GM12878 (cell line): Measurements from ENCODE around the gene ASXL2. TPM values are rescaled to one million over a fixed set of nuclear protein-coding genes. Genes with fewer than 3 reads are reported as not detected.

Experiments
- ATAC-seq: fragments of 200-7000 bp; cut with Tn5 transposase; 3 replicates; pipeline ENCODE4 v1.9.1; 2020; ENCODE audit warnings: mild to moderate bottlenecking, moderate library complexity
- BruUV-seq: library from RNA; stranded (reverse); fragments of 400-500 nt; replicated peaks from 2 replicates; lab custom pipeline; 2021; lab: Mats Ljungman, UMichigan
- CTCF ChIA-PET: fragments of 300-600 bp; sonication (Branson Sonifier 250); formaldehyde crosslinking; extraction: SDS; loops from one replicate; lab custom pipeline; 2021; ENCODE audit warnings: inconsistent platforms; lab: Yijun Ruan, JAX
- POLR2A ChIA-PET: fragments of 350-600 bp; formaldehyde crosslinking; extraction: SDS; loops from one replicate; lab custom pipeline; 2021; ENCODE audit warnings: inconsistent platforms; lab: Charles Lee
- RAD21 ChIA-PET: fragments of 300-600 bp; sonication (Branson Sonifier 250); formaldehyde crosslinking; loops from one replicate; lab custom pipeline; 2023; ENCODE audit warnings: antibody characterized with exemption; ENCODE audit not compliant: unreplicated experiment; lab: Charles Lee
- SMC1A ChIA-PET: fragments of 300-600 bp; sonication (Branson Sonifier 250); formaldehyde crosslinking; loops from one replicate; lab custom pipeline; 2023; ENCODE audit not compliant: unreplicated experiment, uncharacterized antibody; lab: Charles Lee
- DNase-seq: peaks from one replicate; pipeline ENCODE4 v3.0.0-alpha.2; 2011; ENCODE audit warnings: low read depth, low spot score
- FAIRE-seq: peaks from 3 replicates; lab custom pipeline; 2011; peaks lifted over from hg19 to GRCh38; lab: Jason Lieb, UNC
- H2AFZ ChIP-seq: 2 replicates; pipeline ENCODE4 v1.6.0; 2011; ENCODE audit warnings: low read depth, low read length, control low read depth; ENCODE audit not compliant: control insufficient read depth
- H3K27ac ChIP-seq: 2 replicates; pipeline ENCODE4 v1.5.1; 2011; ENCODE audit warnings: control low read depth; ENCODE audit not compliant: control insufficient read depth, insufficient read depth
- H3K27me3 ChIP-seq, 2 experiments: replicated peaks in 1 of 2; 2 replicates each; pipeline versions ENCODE4 v1.6.0 to v1.6.1; 2011; ENCODE audit warnings: low read length in 1 of 2; ENCODE audit not compliant: control insufficient read depth in 2 of 2, insufficient read depth in 2 of 2
- H3K36me3 ChIP-seq, 2 experiments: 2 replicates each; pipeline ENCODE4 v1.5.1; 2011; ENCODE audit warnings: low read length in 1 of 2; ENCODE audit not compliant: control insufficient read depth in 2 of 2, insufficient read depth in 2 of 2
- H3K4me1 ChIP-seq: 2 replicates; pipeline ENCODE4 v1.6.1; 2011; ENCODE audit warnings: mild to moderate bottlenecking, low read length, moderate library complexity, mixed read lengths; ENCODE audit not compliant: control insufficient read depth, insufficient read depth
- H3K4me2 ChIP-seq: 2 replicates; pipeline ENCODE4 v1.6.0; 2011; ENCODE audit warnings: control low read depth; ENCODE audit not compliant: control insufficient read depth, insufficient read depth
- H3K4me3 ChIP-seq: fragments of 200-600 bp; sonication (generic); 2 replicates; pipeline ENCODE4 v1.5.1; 2016
- H3K79me2 ChIP-seq: 2 replicates; pipeline ENCODE4 v1.6.0; 2011; ENCODE audit warnings: low read length; ENCODE audit not compliant: control insufficient read depth, insufficient read depth
- H3K9ac ChIP-seq: 2 replicates; pipeline ENCODE4 v1.8.0; 2011; ENCODE audit warnings: low read length, control low read depth, mixed read lengths; ENCODE audit not compliant: control insufficient read depth, insufficient read depth
- H3K9me3 ChIP-seq: replicated peaks from 3 replicates; pipeline ENCODE4 v1.5.1; 2011; ENCODE audit warnings: mild to moderate bottlenecking, low read length; ENCODE audit not compliant: control insufficient read depth, insufficient read depth
- H4K20me1 ChIP-seq: 2 replicates; pipeline ENCODE4 v1.6.0; 2011; ENCODE audit not compliant: control insufficient read depth, insufficient read depth
- CEBPB ChIP-seq, 2 experiments: fragments of 150-350 bp in 1 of 2; IDR thresholded peaks; 2 replicates each; pipeline ENCODE4 v1.6.1; 2012 to 2014; ENCODE audit warnings: low read depth in 2 of 2, low read length in 2 of 2, borderline replicate concordance in 1 of 2, inconsistent platforms in 1 of 2
- CHD1 ChIP-seq: IDR thresholded peaks from 2 replicates; pipeline ENCODE4 v1.6.1; 2012; ENCODE audit warnings: low read depth, low read length, improper control_type of control experiment
- JUNB ChIP-seq: IDR thresholded peaks from 2 replicates; pipeline ENCODE4 v1.6.1; 2016; ENCODE audit warnings: antibody characterized with exemption, mild to moderate bottlenecking
- NFYB ChIP-seq: IDR thresholded peaks from 2 replicates; pipeline ENCODE4 v1.6.1; 2011; ENCODE audit warnings: low read depth, mild to moderate bottlenecking, low read length, improper control_type of control experiment, moderate library complexity; ENCODE audit not compliant: insufficient read depth
- NR2F1 ChIP-seq: fragments of 450-650 bp; conservative IDR thresholded peaks from 2 replicates; pipeline ENCODE4 v1.6.1; 2017; ENCODE audit warnings: mild to moderate bottlenecking
- NRF1 ChIP-seq: conservative IDR thresholded peaks from 2 replicates; pipeline ENCODE4 v1.6.1; 2011; ENCODE audit warnings: mild to moderate bottlenecking, low read depth, low read length, improper control_type of control experiment
- POLR2AphosphoS2 ChIP-seq: IDR thresholded peaks from 2 replicates; pipeline ENCODE4 v1.6.1; 2011; ENCODE audit warnings: low read depth, mild to moderate bottlenecking, low read length, improper control_type of control experiment, moderate library complexity
- RAD21 ChIP-seq: IDR thresholded peaks from 2 replicates; pipeline ENCODE4 v1.6.1; 2011; ENCODE audit warnings: mild to moderate bottlenecking, low read depth, low read length, moderate library complexity; ENCODE audit not compliant: insufficient read depth
- SREBF2 ChIP-seq: IDR thresholded peaks from 2 replicates; pipeline ENCODE4 v1.6.1; 2012; ENCODE audit warnings: mild to moderate bottlenecking, low read length
- ZNF384 ChIP-seq: IDR thresholded peaks from 2 replicates; pipeline ENCODE4 v1.6.1; 2012; ENCODE audit warnings: low read depth, mild to moderate bottlenecking, low read length, improper control_type of control experiment, borderline replicate concordance
- WGBS: methylation state at CpG from one replicate; pipeline ENCODE4 v1.1.6; 2016; ENCODE audit warnings: low lambda C conversion rate; ENCODE audit not compliant: insufficient replicate concordance, insufficient coverage; ENCODE audit errors: missing lambda C conversion rate; 5-methylcytosine and 5-hydroxymethylcytosine counted together
- in situ Hi-C: fragments of 300-500 bp; cut with MboI; formaldehyde crosslinking; loops from 9 replicates; pipeline ENCODE4 v1.14.3; 2018; ENCODE audit warnings: mixed read lengths
- intact Hi-C: fragments of 100-400 bp; cut with micrococcal nuclease; formaldehyde crosslinking; loops from one replicate; pipeline ENCODE4 v1.14.2; 2022; ENCODE audit not compliant: unreplicated experiment
- polyA plus RNA-seq, 11 experiments: library from polyadenylated mRNA; depleted of rRNA in 4 of 11; unstranded in 6 of 11; stranded (reverse) in 5 of 11; fragments of >200 nt; fragmentation: Nextera tagmentation in 4 of 11; fragmentation: Illumina TruSeq in 1 of 11; extraction: Ambion mirVana in 4 of 11; extraction: Trizol in 1 of 11; gene quantifications; 1 replicate in 1 of 11; 2 replicates in 10 of 11; pipeline versions ENCODE4 v1.2.1 to v1.2.3, GENCODE V29; 2011 to 2016; ENCODE audit warnings: inconsistent platforms in 2 of 11, missing spikeins in 2 of 11, low read depth in 1 of 11
- total RNA-seq, 4 experiments: library from RNA; depleted of rRNA in 3 of 4; stranded (reverse); fragments of >200 nt in 3 of 4; fragmentation: Illumina TruSeq in 1 of 4; extraction: Trizol in 1 of 4; gene quantifications; 2 replicates each; pipeline versions ENCODE4 v1.2.1 to v1.2.3, GENCODE V29; 2013 to 2021
- TF ChIP-seq, protein P1 (sequence below): fragments of 450-650 bp; formaldehyde crosslinking; IDR thresholded peaks from 2 replicates; pipeline ENCODE4 v1.5.0; 2022; ENCODE audit warnings: mild to moderate bottlenecking, missing genetic modification characterization
- TF ChIP-seq, protein P2 (sequence below): IDR thresholded peaks from 2 replicates; pipeline ENCODE4 v1.6.1; 2011; ENCODE audit warnings: borderline replicate concordance, low read depth, mild to moderate bottlenecking, moderate library complexity, low read length; ENCODE audit not compliant: insufficient read depth, poor library complexity, severe bottlenecking
- TF ChIP-seq, protein P3 (sequence below): fragments of 450-650 bp; formaldehyde crosslinking; IDR thresholded peaks from 2 replicates; pipeline ENCODE4 v1.4.0; 2020; ENCODE audit warnings: mild to moderate bottlenecking, moderate library complexity

Gene ASXL2
- total and polyA plus RNA-seq, 10 of the 15 experiments (the other 5 are each of a cell fraction or from before 2014, with no cell fraction given), result 1.3 to 17.7 (median 5.5) TPM

DNA sequence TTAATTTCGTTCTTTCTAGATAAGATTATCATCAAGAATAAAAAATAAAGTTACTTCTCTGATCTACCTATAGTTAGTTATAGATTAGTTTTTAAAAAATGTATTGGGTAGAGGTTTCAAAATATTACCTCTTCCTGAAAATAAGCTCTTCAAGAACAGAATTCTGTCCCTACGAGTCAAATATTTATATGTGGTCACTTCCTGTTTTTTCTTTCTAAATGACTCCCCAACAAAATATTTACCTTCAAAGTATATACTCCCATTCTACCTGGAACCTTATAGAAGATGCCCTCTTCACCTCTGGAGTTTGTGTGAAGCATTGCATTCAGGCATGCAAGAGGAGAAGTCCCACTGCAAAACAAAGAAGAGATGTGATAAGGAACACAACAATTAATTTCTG is 72.3 kb downstream of the ASXL2 start (continued):
- peak; percentile 36; the same call in 1 of the 2 replicates for TF ChIP-seq NR2F1
- TF ChIP-seq CEBPB (IDR thresholded peaks at IDR 0.05; ENCODE audit: borderline replicate concordance in 1 of 2, low read depth in 2 of 2, low read length in 2 of 2), result no peak
- TF ChIP-seq JUNB, result peak; percentile 77
- TF ChIP-seq POLR2AphosphoS2, result no peak
- no peak for TF ChIP-seq SREBF2

DNA sequence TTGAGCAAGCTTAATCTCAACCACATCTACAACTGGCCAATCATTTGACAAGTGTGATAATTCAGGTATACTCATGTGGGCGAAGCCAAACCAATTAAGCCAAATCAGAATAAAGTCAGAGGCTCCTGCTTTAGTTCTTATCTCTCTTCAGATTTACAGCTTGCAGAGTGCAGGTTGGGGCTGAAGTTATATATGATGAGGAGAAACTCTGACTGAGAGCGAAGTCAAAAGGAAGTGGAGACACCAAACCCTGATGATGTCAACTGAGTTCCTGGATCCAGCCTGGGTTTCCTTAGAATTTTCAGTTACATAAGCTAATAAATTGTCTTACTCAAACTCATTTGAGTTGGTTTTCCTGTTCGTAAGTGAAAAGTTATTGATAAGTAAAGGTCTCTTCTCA is 73.9 kb downstream of the ASXL2 start:
- intact Hi-C loops (no loop called here), in situ Hi-C loops (no loop called here)
- no peak overlapping the region for H3K4me3 ChIP-seq
- DNase-seq (no peak), FAIRE-seq (no peak), ATAC-seq (no peak)
- ChIA-PET SMC1A (interaction anchor here (1.5 to 3.0 kb wide), 2 partner anchors 9 to 27 kb away, joined by 5 to 21 read pairs; no protein-coding TSS in a partner anchor), RAD21 (interaction anchor here (0.7 kb wide), 1 partner anchor 14 kb away, joined by 3 read pairs; no protein-coding TSS in a partner anchor), CTCF (interaction anchor here (1.0 to 1.1 kb wide), 2 partner anchors 197 to 527 kb away, joined by 3 read pairs; no protein-coding TSS in a partner anchor), POLR2A (interaction anchor here (0.5 kb wide), 1 partner anchor 311 kb away, joined by 3 read pairs; no protein-coding TSS in a partner anchor)
- no peaks in the 10 kb centered on the region for H3K4me1 ChIP-seq
- WGBS, result 100% methylated on average over 3 of the region's 3 CpGs
- TF ChIP-seq, protein P1, sequence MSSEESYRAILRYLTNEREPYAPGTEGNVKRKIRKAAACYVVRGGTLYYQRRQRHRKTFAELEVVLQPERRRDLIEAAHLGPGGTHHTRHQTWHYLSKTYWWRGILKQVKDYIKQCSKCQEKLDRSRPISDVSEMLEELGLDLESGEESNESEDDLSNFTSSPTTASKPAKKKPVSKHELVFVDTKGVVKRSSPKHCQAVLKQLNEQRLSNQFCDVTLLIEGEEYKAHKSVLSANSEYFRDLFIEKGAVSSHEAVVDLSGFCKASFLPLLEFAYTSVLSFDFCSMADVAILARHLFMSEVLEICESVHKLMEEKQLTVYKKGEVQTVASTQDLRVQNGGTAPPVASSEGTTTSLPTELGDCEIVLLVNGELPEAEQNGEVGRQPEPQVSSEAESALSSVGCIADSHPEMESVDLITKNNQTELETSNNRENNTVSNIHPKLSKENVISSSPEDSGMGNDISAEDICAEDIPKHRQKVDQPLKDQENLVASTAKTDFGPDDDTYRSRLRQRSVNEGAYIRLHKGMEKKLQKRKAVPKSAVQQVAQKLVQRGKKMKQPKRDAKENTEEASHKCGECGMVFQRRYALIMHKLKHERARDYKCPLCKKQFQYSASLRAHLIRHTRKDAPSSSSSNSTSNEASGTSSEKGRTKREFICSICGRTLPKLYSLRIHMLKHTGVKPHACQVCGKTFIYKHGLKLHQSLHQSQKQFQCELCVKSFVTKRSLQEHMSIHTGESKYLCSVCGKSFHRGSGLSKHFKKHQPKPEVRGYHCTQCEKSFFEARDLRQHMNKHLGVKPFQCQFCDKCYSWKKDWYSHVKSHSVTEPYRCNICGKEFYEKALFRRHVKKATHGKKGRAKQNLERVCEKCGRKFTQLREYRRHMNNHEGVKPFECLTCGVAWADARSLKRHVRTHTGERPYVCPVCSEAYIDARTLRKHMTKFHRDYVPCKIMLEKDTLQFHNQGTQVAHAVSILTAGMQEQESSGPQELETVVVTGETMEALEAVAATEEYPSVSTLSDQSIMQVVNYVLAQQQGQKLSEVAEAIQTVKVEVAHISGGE (CRISPR knock-in tag), result no peak
- TF ChIP-seq ZNF384 (no peak), NRF1 (no peak), CEBPB (IDR thresholded peaks at IDR 0.05; ENCODE audit: borderline replicate concordance in 1 of 2, low read depth in 2 of 2, low read length in 2 of 2) (no peak), RAD21 (no peak), CHD1 (no peak), NFYB (no peak)
- TF ChIP-seq, protein P2, sequence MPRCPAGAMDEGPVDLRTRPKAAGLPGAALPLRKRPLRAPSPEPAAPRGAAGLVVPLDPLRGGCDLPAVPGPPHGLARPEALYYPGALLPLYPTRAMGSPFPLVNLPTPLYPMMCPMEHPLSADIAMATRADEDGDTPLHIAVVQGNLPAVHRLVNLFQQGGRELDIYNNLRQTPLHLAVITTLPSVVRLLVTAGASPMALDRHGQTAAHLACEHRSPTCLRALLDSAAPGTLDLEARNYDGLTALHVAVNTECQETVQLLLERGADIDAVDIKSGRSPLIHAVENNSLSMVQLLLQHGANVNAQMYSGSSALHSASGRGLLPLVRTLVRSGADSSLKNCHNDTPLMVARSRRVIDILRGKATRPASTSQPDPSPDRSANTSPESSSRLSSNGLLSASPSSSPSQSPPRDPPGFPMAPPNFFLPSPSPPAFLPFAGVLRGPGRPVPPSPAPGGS, result no peak
- TF ChIP-seq, protein P3, sequence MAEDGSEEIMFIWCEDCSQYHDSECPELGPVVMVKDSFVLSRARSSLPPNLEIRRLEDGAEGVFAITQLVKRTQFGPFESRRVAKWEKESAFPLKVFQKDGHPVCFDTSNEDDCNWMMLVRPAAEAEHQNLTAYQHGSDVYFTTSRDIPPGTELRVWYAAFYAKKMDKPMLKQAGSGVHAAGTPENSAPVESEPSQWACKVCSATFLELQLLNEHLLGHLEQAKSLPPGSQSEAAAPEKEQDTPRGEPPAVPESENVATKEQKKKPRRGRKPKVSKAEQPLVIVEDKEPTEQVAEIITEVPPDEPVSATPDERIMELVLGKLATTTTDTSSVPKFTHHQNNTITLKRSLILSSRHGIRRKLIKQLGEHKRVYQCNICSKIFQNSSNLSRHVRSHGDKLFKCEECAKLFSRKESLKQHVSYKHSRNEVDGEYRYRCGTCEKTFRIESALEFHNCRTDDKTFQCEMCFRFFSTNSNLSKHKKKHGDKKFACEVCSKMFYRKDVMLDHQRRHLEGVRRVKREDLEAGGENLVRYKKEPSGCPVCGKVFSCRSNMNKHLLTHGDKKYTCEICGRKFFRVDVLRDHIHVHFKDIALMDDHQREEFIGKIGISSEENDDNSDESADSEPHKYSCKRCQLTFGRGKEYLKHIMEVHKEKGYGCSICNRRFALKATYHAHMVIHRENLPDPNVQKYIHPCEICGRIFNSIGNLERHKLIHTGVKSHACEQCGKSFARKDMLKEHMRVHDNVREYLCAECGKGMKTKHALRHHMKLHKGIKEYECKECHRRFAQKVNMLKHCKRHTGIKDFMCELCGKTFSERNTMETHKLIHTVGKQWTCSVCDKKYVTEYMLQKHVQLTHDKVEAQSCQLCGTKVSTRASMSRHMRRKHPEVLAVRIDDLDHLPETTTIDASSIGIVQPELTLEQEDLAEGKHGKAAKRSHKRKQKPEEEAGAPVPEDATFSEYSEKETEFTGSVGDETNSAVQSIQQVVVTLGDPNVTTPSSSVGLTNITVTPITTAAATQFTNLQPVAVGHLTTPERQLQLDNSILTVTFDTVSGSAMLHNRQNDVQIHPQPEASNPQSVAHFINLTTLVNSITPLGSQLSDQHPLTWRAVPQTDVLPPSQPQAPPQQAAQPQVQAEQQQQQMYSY (CRISPR knock-in tag), result no peak
- H3K27ac ChIP-seq, result no peak overlapping the region
- no peak overlapping the region for H2AFZ ChIP-seq
- no peak overlapping the region for H3K4me2 ChIP-seq
- H3K9ac ChIP-seq, result no peak overlapping the region
- no peaks in the 10 kb centered on the region for H3K27me3 ChIP-seq
- H3K79me2 ChIP-seq, result no peaks in the 10 kb centered on the region
- no peaks in the 10 kb centered on the region for H3K9me3 ChIP-seq
- no TSS peak for BruUV-seq
- H3K36me3 ChIP-seq, result peaks cover 4 to 10% of the 10 kb centered on the region in 2 experiments
- H4K20me1 ChIP-seq, result no peaks in the 10 kb centered on the region
